Caco-2 (cell line): ENCODE results near the gene CPVL. TPM values are rescaled to one million over a fixed set of nuclear protein-coding genes. Genes with fewer than 3 reads are reported as not detected.

Experiments used
- BruUV-seq: library from RNA; stranded (reverse); fragments of 400-500 nt; replicated peaks from 2 replicates; lab custom pipeline; 2021; lab: Mats Ljungman, UMichigan
- CTCF ChIA-PET: fragments of 300-600 bp; sonication (Branson Sonifier 250); formaldehyde crosslinking; loops from one replicate; lab custom pipeline; 2022; ENCODE audit warnings: antibody characterized with exemption; lab: Charles Lee
- POLR2A ChIA-PET: fragments of 300-600 bp; sonication (Branson Sonifier 250); formaldehyde crosslinking; loops from one replicate; lab custom pipeline; 2022; ENCODE audit warnings: antibody characterized with exemption; lab: Charles Lee
- DNase-seq, 2 experiments: peaks; one replicate each; pipeline versions ENCODE4 v3.0.0 to v3.0.0-alpha.2; 2020 to 2022
- H3K27me3 ChIP-seq: replicated peaks from 2 replicates; pipeline ENCODE4 v1.6.0; 2011; ENCODE audit warnings: low read length; ENCODE audit not compliant: control insufficient read depth, insufficient read depth
- H3K36me3 ChIP-seq: 2 replicates; pipeline ENCODE4 v1.5.1; 2011; ENCODE audit warnings: low read length; ENCODE audit not compliant: control insufficient read depth, insufficient read depth
- H3K4me1 ChIP-seq: fragments of 250-450 bp; sonication (Bioruptor Pico); 2 replicates; pipeline ENCODE4 v1.5.1; 2020; ENCODE audit warnings: mild to moderate bottlenecking
- H3K4me3 ChIP-seq: 2 replicates; pipeline ENCODE4 v1.5.1; 2011; ENCODE audit warnings: low read depth, mild to moderate bottlenecking, control low read depth, low read length
- H3K9me3 ChIP-seq: fragments of 250-450 bp; sonication (Bioruptor Pico); 2 replicates; pipeline ENCODE4 v1.5.1; 2020; ENCODE audit warnings: mild to moderate bottlenecking, moderate library complexity
- H3K27ac Mint-ChIP-seq: one replicate; pipeline ENCODE4 v1.8.0; 2022; ENCODE audit warnings: mixed read lengths; ENCODE audit not compliant: unreplicated experiment
- H3K27me3 Mint-ChIP-seq: one replicate; pipeline ENCODE4 v1.8.0; 2022; ENCODE audit warnings: mixed read lengths; ENCODE audit not compliant: insufficient read depth, unreplicated experiment
- H3K36me3 Mint-ChIP-seq: one replicate; pipeline ENCODE4 v1.8.0; 2022; ENCODE audit warnings: mild to moderate bottlenecking, mixed read lengths; ENCODE audit not compliant: insufficient read depth, unreplicated experiment
- H3K4me1 Mint-ChIP-seq: one replicate; pipeline ENCODE4 v1.8.0; 2022; ENCODE audit warnings: low read depth, mixed read lengths; ENCODE audit not compliant: unreplicated experiment
- H3K4me3 Mint-ChIP-seq: one replicate; pipeline ENCODE4 v1.8.0; 2022; ENCODE audit warnings: mild to moderate bottlenecking, moderate library complexity, mixed read lengths; ENCODE audit not compliant: unreplicated experiment
- H3K9me3 Mint-ChIP-seq: one replicate; pipeline ENCODE4 v1.8.0; 2022; ENCODE audit warnings: mixed read lengths; ENCODE audit not compliant: unreplicated experiment
- CTCF ChIP-seq, 2 experiments: fragments of 200-600 bp in 1 of 2; IDR thresholded peaks; 1 replicate in 1 of 2; 2 replicates in 1 of 2; pipeline versions ENCODE4 v1.5.1 to v1.8.0; 2011 to 2022; ENCODE audit warnings: antibody characterized with exemption in 1 of 2, control low read depth in 1 of 2, inconsistent platforms in 1 of 2, low read depth in 1 of 2, low read length in 1 of 2, mild to moderate bottlenecking in 1 of 2, moderate library complexity in 1 of 2; ENCODE audit not compliant: insufficient read depth in 1 of 2, severe bottlenecking in 1 of 2, unreplicated experiment in 1 of 2
- intact Hi-C: fragments of 100-400 bp; cut with micrococcal nuclease; formaldehyde crosslinking; loops from one replicate; pipeline ENCODE4 v1.10.0; 2022; ENCODE audit not compliant: unreplicated experiment
- total RNA-seq: library from RNA; stranded (reverse); gene quantifications from 2 replicates; pipeline ENCODE4 v1.2.3, GENCODE V29; 2022

Gene CPVL
- total RNA-seq, 1 experiment from 2014 or later: 109 TPM

DNA sequence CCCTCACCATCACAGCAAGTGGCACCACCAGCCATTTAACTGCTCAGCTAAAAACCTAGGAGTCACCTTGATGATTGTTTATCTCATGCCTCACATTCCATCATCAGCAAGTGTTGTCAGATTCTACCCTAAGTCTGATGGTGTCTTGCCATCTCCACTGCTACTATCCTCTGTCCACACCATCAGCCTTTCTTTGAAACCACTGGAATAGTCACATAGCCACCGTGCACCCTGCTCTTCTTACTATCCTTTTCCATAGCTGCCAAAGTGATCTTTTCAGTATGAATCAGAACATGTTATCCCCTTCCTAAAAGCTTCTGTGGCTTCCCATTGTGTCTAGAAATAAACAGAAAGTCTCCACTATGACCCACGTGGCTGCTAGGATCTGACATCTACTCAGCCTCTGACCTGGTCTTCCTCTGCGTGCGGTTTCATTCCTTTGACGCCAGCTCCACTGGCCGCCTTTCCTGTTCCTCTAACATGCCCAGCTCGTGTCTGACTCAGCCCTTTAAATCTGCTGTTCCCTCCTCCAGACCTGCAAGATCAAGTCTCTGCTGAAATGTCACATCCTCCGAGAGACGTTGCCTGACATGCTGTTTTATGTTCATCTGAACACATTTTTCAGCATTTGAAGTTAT is 31.7 kb upstream of the CPVL start:
- H3K4me3 Mint-ChIP-seq: no peak overlapping the region
- no peak for DNase-seq

DNA sequence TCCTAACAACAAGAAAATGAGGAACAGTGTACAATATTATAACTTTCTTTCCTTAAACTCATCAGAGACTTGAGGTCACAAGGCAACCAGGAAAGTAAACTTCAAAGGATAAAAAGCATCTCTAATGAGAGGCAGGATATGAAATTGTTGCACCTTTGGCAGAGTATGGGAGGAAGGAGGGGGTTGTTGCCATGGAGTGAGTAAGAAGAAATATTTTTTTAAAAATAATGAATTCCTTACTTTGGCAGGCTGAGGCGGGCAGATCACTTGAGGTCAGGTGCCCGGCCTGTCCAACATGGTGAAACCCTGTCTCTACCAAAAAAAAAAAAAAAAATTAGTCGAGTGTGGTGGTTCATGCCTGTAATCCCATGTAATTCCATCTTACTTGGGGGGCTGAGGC is 27.1 kb upstream of the CPVL start:
- no peaks in the 10 kb centered on the region for H3K36me3 Mint-ChIP-seq
- BruUV-seq: no TSS peak
- H3K27me3 ChIP-seq: no peaks in the 10 kb centered on the region
- peaks cover 8% of the 10 kb centered on the region for H3K4me1 Mint-ChIP-seq
- no peak for TF ChIP-seq CTCF (IDR thresholded peaks at IDR 0.05; ENCODE audit: insufficient read depth in 1 of 2, low read depth in 1 of 2, low read length in 1 of 2, severe bottlenecking in 1 of 2, unreplicated experiment in 1 of 2)
- no peaks in the 10 kb centered on the region for H3K9me3 Mint-ChIP-seq
- no peak for DNase-seq
- H3K4me3 ChIP-seq: no peak overlapping the region
- ChIA-PET CTCF (no interaction called here), POLR2A (interaction anchor here (0.6 kb wide), 1 partner anchor 261 kb away, joined by 4 read pairs; no protein-coding TSS in a partner anchor)
- no peaks in the 10 kb centered on the region for H3K36me3 ChIP-seq
- H3K4me1 ChIP-seq: no peaks in the 10 kb centered on the region
- H3K27me3 Mint-ChIP-seq: no peaks in the 10 kb centered on the region
- no peaks in the 10 kb centered on the region for H3K9me3 ChIP-seq
- H3K27ac Mint-ChIP-seq: no peak overlapping the region
- no peak overlapping the region for H3K4me3 Mint-ChIP-seq
- intact Hi-C loops: no loop called here

More for the DNA sequence above, 31.7 kb upstream of the CPVL start:
- no peak overlapping the region for H3K4me3 ChIP-seq
- H3K36me3 Mint-ChIP-seq: no peaks in the 10 kb centered on the region
- no TSS peak for BruUV-seq
- no peaks in the 10 kb centered on the region for H3K36me3 ChIP-seq
- no peaks in the 10 kb centered on the region for H3K9me3 Mint-ChIP-seq
- ChIA-PET CTCF (interaction anchor here (0.6 to 0.7 kb wide), 2 partner anchors 10 to 12 kb away, joined by 3 to 5 read pairs; no protein-coding TSS in a partner anchor), POLR2A (no interaction called here)
- TF ChIP-seq CTCF (IDR thresholded peaks at IDR 0.05; ENCODE audit: insufficient read depth in 1 of 2, low read depth in 1 of 2, low read length in 1 of 2, severe bottlenecking in 1 of 2, unreplicated experiment in 1 of 2): no peak
- peaks cover 8% of the 10 kb centered on the region for H3K4me1 Mint-ChIP-seq
- H3K27me3 ChIP-seq: no peaks in the 10 kb centered on the region
- intact Hi-C loops: no loop called here
- H3K9me3 ChIP-seq: no peaks in the 10 kb centered on the region
- H3K27ac Mint-ChIP-seq: no peak overlapping the region
- no peaks in the 10 kb centered on the region for H3K27me3 Mint-ChIP-seq
- no peaks in the 10 kb centered on the region for H3K4me1 ChIP-seq

- no peak overlapping the region for H3K4me3 Mint-ChIP-seq
- no peaks in the 10 kb centered on the region for H3K4me1 ChIP-seq
- no peak for TF ChIP-seq CTCF (IDR thresholded peaks at IDR 0.05; ENCODE audit: insufficient read depth in 1 of 2, low read depth in 1 of 2, low read length in 1 of 2, severe bottlenecking in 1 of 2, unreplicated experiment in 1 of 2)
- BruUV-seq: no TSS peak
- H3K36me3 Mint-ChIP-seq: no peaks in the 10 kb centered on the region
- intact Hi-C loops: no loop called here
- no peaks in the 10 kb centered on the region for H3K27me3 Mint-ChIP-seq
- POLR2A ChIA-PET: no interaction called here
- no peaks in the 10 kb centered on the region for H3K4me1 Mint-ChIP-seq
- no peak for DNase-seq
- no peak overlapping the region for H3K27ac Mint-ChIP-seq
- H3K36me3 ChIP-seq: no peaks in the 10 kb centered on the region
- H3K4me3 ChIP-seq: no peak overlapping the region
- no peaks in the 10 kb centered on the region for H3K27me3 ChIP-seq
- peaks cover 4% of the 10 kb centered on the region for H3K9me3 Mint-ChIP-seq
- H3K9me3 ChIP-seq: peaks cover under 1% of the 10 kb centered on the region; the same call in 1 of the 2 replicates
- CTCF ChIA-PET: interaction anchor here (0.6 kb wide), 1 partner anchor 23 kb away, joined by 3 read pairs; no protein-coding TSS in a partner anchor
Measured at GRCh38 chr7:29170781-29171180, 24.4 kb upstream of the CPVL start.
